SH-SY5Y (cell line): Measurements from ENCODE around the gene SYNJ2.

Experiments
- GATA2 ChIP-seq: IDR thresholded peaks from 2 replicates; pipeline ENCODE4 v1.6.1; 2011; ENCODE audit warnings: mild to moderate bottlenecking, low read depth, low read length
- GATA3 ChIP-seq: IDR thresholded peaks from 2 replicates; pipeline ENCODE4 v1.6.1; 2011; ENCODE audit warnings: low read depth, mild to moderate bottlenecking, low read length, moderate library complexity

Gene SYNJ2

DNA sequence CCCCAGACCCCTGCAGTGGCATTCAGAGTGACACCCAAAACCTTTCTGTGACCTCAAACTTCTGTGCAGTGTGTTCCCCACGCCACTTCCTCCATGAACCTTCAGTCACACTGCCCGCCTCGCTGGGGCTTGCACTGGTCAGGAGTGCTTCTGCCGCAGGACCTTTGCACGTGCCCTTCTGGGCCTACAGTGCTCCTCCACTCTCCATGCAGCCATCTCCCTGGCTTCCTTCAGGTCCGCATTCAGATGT, 27.1 kb downstream of the SYNJ2 start:
- TF ChIP-seq GATA2 (no peak), GATA3 (no peak)

DNA sequence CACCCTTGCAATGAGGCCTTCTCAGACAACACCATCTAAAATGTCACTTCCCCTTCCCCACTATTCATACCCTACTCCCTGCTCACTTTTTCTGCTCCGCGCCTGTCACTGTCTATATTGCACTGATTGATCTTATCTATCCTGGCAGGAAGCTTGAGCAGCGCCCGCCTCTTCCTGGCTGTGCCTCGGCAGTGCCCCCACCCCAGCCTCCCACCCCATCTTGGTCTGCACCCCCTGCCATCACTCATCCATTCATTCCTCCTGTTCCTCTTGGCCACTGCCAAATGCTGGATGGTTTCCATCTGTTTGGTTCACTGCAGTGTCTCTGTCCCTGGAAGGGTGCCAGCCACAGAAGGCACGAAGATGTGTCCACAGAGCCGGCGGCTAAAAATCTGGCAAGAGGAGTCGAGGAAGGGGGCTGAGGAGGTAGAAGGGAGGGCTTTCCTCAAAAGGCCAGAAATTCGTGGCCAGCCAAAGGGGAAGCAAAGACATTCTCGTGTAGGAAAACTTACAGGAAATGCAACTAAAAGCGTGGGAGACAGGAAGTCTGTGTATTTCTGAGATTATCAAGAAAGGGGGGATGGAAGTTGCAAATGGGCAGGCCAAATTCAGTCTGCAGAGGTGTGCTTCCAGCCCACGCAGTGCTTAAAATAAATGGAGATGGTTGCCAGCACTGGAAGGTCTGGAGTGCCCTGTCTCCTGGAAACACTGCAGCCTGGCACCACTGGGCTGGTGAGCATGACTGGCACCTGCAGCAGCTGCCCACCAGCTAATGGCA, 27.6 kb downstream of the SYNJ2 start:
- TF ChIP-seq GATA2 (peak; percentile 80), GATA3 (no peak)

DNA sequence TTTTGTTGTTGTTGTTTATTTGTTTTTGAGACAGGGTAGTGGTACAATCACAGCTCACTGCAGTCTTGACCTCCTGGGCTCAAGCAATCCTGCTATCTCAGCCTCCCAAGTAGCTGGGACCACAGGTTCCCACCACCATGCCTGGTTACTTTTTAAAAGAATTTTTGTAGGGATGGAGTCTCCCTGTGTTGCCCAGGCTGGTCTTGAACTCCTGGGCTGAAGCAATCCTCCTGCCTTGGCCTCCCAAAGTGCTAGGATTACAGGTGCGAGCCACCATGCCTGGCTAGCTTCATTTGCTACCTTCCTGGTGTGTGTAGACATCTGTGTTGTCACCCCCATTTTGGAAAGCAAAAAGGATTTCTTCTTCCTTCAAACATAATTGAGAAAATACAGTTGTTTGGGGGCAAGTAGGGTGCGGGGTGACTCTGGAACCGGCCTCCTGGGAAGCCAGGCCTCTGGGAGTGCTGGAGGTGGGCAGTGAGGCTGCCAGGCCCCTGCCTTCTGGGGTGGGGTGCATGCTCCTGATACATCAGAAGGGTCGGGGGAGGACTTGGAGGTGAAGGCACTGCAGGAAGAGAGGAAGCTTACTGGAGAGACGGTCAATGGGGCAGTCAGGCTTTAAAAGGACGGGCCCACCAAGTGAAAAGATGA, 28.4 kb downstream of the SYNJ2 start:
- TF ChIP-seq GATA3 (no peak), GATA2 (no peak)

DNA sequence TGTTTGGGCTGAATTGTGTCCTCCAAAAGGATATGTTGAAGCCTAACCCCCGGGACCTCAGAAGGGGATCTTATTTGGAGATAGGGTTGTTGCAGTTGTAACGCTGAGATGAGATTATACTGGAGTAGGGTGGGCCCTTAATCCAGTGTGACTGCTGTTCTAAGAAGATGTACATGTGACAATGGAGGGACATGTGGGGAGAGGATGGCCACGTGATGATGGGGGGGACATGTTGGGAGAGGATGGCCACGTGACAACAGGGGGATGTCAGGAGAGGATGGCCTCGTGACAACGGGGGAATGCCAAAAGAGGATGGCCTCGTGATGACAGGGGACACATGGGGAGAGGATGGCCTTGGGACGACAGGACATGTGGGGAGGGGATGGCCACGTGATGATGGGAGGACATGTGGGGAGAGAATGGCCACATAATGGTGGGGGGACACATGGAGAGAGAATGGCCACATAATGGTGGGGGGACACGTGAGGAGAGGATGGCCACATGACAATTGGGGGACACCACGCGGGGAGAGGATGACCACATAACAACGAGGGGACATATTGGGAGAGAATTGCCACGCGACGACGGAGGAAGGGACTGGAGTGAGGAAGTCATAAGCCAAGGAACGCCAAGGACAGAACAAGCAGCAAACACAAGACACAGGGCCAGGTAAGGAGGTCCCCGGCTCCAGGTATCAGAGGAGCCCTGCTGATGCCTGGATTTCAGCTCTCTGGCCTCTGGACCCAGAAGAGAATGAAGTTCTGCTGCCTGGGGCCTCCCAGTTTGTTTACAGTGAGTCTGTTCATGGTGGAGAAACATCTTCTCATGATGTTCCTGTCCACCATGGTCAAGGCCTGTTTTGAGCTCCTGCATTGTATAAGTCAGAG, 29.2 kb downstream of the SYNJ2 start:
- TF ChIP-seq GATA2 (no peak), GATA3 (no peak)

DNA sequence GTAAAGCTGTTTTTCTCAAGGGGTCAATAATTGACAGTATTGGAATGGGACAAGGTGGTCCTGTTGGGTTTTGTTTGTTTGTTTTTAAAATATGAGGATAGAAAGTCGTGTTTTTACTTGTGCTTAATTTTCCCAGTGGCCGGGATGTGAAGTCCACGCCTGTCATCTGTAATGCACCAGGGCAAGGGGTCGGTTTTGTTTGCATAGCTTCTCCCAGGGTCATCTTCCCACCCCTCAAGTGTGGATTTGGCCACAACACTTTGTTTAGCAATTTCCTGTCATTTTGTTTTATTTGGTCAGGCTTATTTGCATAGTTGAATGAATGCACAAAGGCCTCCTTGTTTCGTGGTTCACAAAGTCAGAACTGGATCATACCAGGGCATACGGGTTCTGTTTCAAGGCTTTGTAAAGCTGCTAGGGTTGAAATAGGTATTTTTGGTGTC, 29.8 kb downstream of the SYNJ2 start:
- TF ChIP-seq GATA2 (no peak), GATA3 (no peak)

DNA sequence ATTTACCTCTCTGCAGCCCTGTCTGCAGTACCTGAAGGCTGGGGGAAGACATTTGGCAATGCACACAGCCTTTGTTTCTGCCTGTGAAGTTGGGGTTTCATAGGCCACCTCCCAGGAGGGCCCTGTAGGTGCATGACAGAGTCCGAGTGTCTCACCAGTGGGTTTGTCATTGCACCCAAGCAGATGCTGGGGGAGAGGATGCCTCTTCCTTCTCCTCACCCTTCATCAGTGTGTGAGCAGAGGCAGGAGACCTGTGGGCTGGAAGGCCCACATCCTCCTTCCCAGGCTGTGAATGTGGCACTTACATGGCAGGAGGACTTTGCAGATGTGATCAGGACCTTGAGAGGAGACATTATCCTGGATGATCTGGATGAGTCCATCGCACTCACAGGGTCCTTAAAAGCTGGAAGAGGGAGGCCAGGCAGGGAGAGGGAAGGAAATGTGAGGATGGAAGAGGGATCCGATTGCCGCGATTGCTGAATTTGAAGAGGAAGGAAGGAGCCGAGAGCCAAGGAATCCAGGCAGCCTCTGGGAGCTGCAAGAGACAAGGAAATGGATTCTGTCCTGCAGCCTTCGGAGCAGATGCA, 30.4 kb downstream of the SYNJ2 start:
- TF ChIP-seq GATA3 (no peak), GATA2 (no peak)

DNA sequence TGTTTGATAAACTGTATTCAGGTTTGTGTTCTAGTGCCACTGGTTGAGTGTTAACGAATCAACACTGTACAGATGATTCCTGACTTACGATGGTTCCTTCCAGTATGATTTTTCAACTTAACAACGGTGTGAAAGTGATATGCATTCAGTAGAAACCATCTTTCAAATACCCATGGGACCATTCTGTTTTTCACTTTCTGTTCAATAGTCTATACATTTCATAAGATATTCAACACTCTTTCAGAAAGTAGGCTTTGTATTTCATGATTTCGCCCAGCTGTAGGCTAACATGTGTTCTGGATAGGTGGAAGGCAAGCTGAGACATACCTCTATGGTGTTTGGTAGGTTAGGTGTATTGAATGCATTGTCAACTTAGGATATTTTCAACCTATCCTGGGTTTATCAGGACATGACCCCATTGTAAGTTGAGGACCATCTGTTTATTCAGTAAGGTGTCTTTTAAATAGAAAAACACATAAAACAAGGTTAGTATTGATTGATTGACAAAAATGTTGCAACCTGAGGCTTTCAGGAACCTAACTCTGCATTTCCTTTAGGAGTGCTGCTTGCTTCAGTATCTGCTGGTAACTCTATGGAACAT, 32.3 kb downstream of the SYNJ2 start:
- TF ChIP-seq GATA3 (no peak), GATA2 (no peak)

DNA sequence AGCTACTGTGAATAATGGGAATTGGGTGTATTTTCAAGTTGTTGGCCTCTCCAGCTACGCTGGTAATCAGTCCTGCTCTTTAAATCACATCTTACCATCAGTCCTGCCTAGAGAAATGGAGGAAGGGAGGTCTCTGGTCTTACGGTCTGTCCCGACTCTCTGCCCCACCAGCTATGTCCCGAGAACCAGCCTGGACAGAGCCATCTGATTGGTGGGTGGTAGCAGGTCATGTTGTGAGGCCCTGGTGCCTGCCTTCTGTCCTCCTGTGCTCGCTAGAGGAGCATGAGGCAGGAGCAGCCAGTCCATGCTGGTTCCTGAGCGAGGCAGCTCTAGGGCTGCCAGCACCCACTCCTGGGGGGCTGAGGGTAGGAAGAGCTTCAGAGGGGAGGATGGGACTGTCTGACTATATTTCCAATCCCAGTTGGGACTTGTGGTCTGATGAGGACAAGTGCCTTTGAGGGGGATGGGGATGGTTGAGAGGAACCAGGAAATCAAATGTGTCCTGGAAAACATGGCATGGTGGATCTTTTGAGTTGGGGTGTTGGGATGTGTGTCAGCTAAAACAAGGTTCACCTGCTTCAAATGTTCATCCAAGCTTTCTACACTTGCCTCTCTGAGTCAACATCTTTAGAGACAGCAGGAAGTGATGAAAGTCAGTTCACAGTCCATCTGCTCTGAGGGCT, 33.0 kb downstream of the SYNJ2 start:
- TF ChIP-seq GATA2 (no peak), GATA3 (no peak)

DNA sequence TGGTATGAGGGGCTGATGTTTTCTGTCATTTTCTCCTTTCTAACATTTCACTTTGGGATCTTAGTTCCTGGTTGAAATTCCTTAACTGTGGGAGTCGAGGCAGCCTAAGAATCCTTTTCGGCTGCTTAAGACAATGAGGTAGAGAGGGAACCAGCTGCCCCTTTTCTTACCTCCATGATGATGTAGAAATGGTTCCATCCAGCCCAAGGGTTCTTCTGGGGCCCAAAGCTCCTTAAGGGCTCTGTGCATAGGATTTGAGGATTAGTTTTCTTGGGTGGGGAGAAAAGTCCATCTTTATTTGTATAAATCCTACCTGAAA, 33.5 kb downstream of the SYNJ2 start:
- TF ChIP-seq GATA2 (no peak), GATA3 (no peak)

DNA sequence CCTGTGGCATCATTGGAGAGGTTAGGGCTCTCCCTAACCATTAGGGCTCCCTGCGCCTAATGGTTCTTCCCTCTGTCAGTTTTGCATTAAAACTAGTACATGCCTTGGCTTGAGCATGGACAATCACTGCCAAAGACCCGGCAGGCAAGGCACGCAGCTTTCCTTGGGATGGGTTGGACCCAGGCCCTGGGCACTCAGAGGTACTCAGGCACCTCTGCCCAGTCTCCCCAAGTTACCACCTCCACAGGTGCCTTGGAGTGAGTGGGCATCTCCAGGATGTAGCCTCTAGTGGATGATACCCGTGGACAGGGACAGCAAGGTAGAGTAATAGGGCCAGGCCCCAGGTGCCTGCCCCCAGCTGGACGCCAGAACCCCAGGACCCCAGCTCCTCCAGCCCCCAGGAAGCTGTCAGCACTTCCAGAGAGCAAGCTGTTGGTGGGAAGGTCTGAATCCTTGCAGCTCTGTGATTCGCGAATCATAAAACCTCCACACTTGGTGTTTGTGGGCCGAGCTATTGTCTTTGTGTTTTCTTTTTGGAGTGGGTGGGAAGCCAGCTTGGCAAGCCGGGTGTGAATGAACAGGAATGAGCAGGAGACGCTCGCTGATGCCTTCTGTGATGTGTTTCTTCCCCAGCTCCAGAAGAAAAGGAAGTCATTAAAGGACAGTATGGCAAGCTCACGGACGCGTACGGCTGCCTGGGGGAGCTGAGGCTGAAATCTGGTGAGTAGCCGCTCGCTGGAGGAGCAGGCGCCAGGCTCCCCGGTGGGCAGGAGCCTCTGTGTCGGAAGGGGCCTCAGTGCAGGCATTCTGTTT, 35.1 kb downstream of the SYNJ2 start:
- TF ChIP-seq GATA2 = no peak
- no peak for TF ChIP-seq GATA3

DNA sequence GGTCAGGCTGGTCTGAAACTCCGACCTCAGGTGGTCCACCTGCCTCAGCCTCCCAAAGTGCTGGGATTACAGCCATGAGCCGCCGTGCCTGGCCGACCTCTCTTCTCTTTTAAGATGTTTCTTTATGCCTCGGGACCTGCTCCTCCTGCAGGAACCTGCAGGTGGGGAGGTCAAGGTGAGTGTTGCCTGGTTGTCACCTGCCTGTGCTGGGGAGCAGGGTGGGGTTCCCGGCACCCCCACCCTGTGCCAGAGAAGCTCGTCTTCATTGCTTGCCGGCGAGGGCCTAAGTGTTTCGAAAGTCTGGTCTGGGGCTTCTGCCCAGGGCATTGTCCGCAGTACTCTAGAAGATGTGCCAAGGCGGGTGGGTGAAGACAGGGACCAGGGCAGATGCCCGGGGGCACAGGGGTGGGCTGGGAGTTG, 36.0 kb downstream of the SYNJ2 start:
- TF ChIP-seq GATA3 (no peak), GATA2 (no peak)

DNA sequence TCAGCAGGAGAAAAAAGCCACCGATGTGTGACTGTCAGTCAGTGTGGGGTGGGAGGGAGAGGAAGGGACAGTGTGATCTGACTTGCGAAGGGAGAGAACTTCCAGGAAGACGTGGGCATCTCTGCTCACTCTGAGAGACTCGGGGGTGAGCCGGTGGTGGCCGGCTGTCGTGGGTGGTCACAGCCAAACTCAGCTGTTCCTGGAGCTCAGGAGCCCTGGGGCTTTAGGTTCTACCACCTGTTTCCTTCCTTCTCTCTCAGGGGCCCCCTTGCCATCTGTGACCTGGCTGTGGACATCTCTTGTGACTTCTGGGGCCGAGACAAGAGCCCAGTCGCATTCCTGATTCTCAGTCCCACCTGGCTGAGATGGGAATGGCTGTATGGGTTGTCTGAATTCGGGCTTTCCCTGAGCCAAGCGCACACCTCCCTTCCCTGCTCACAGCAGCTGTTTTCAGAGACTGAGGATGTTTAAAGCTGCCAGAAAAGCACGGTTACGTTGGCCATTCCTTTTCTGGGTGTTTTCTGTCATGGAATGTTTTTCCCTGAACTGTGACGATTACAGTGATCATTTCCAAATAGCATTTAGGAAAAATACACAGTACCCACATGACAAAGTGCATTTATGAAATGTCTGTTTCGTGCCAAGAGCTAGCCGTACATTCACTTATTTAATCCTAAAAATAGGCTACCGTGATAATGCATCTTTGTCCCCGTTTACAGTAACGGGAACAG, 36.5 kb downstream of the SYNJ2 start:
- TF ChIP-seq GATA3 (no peak), GATA2 (no peak)

DNA sequence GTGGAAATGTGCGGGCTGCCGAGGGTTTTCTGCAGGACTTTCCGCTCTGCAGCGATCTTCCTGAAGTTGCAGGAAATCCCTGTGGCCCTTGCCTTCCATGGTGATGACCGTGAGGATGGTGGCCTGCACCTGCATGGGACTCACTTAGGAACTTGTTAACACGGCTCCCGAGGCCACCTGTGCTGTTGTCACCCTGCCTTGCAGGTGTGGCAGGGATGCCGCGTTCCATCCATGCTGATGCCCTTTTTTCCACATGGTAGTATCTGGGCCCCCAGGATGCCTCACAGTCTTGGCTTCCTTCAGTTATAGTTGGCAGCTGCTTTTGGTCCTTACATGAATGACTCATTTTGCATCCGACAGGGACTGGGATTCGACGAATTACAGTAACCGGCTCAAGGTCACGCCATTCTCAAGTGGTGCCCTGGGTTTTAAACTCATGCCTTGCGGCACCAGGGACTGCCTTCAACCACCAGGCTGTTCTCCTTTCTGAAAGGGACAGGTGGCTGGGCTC, 37.2 kb downstream of the SYNJ2 start:
- TF ChIP-seq GATA2 (no peak), GATA3 (no peak)
